Measurements from ENCODE around the gene U2AF1L4.

The U2AF1L4 gene

GRCh38 chr19:35755550-35756376 lies 10.5 kb upstream of the U2AF1L4 start:
- Histone ChIP-seq H3K79me2 (ENCODE audit: insufficient read depth, low read length) (peaks cover 13% of the 10 kb centered on the region; the same call in 1 of the 2 replicates), H3K4me2 (ENCODE audit: low read depth, low read length, poor library complexity, severe bottlenecking) (no peak overlapping the region), H3K9ac (ENCODE audit: low read depth, low read length, poor library complexity, severe bottlenecking) (no peak overlapping the region), H3K9me2 (replicated peaks; ENCODE audit: low read depth, low read length) (no peaks in the 10 kb centered on the region), H3K36me3 (ENCODE audit: insufficient read depth, low read length) (no peaks in the 10 kb centered on the region; the same call in 1 of the 2 replicates), H2AFZ (ENCODE audit: low read length) (no peak overlapping the region), H3K27me3 (ENCODE audit: insufficient read depth, low read length, poor library complexity, severe bottlenecking) (no peaks in the 10 kb centered on the region), H3K9me3 (ENCODE audit: insufficient read depth, low read depth, low read length) (no peaks in the 10 kb centered on the region), H3F3A (ENCODE audit: low read depth) (no peaks in the 10 kb centered on the region), H3K4me3 (ENCODE audit: low read length, poor library complexity, severe bottlenecking) (no peak overlapping the region), H4K20me1 (ENCODE audit: insufficient read depth, low read length, poor library complexity, severe bottlenecking) (no peaks in the 10 kb centered on the region), H3K4me1 (ENCODE audit: insufficient read depth, low read length, poor library complexity, severe bottlenecking) (peaks cover 13% of the 10 kb centered on the region)
- TF ChIP-seq EZH2phosphoT487 (IDR thresholded peaks at IDR 0.05; ENCODE audit: borderline replicate concordance) (no peak), CTCF (conservative IDR thresholded peaks at IDR 0.05; ENCODE audit: low read length) (no peak)

- no peak overlapping the region for H2AFZ ChIP-seq (ENCODE audit: low read length)
These were observed 9.9 kb upstream of the U2AF1L4 start for GRCh38 chr19:35755131-35755549.

GRCh38 chr19:35754370-35755130 lies 9.3 kb upstream of the U2AF1L4 start:
- Histone ChIP-seq H3K4me3 (ENCODE audit: low read length, poor library complexity, severe bottlenecking) (no peak overlapping the region), H3K4me2 (ENCODE audit: low read depth, low read length, poor library complexity, severe bottlenecking) (no peak overlapping the region)
- TF ChIP-seq EZH2phosphoT487 (IDR thresholded peaks at IDR 0.05; ENCODE audit: borderline replicate concordance) (no peak), CTCF (conservative IDR thresholded peaks at IDR 0.05; ENCODE audit: low read length) (no peak)

More at GRCh38 chr19:35755131-35755549, 9.9 kb upstream of the U2AF1L4 start:
- Histone ChIP-seq H3K4me1 (ENCODE audit: insufficient read depth, low read length, poor library complexity, severe bottlenecking) (peaks cover 15% of the 10 kb centered on the region), H3K4me3 (ENCODE audit: low read length, poor library complexity, severe bottlenecking) (no peak overlapping the region), H3K9me3 (ENCODE audit: insufficient read depth, low read depth, low read length) (no peaks in the 10 kb centered on the region), H3K4me2 (ENCODE audit: low read depth, low read length, poor library complexity, severe bottlenecking) (no peak overlapping the region), H3F3A (ENCODE audit: low read depth) (no peaks in the 10 kb centered on the region), H3K9ac (ENCODE audit: low read depth, low read length, poor library complexity, severe bottlenecking) (no peak overlapping the region), H3K9me2 (replicated peaks; ENCODE audit: low read depth, low read length) (no peaks in the 10 kb centered on the region), H4K20me1 (ENCODE audit: insufficient read depth, low read length, poor library complexity, severe bottlenecking) (no peaks in the 10 kb centered on the region), H3K27me3 (ENCODE audit: insufficient read depth, low read length, poor library complexity, severe bottlenecking) (no peaks in the 10 kb centered on the region), H3K79me2 (ENCODE audit: insufficient read depth, low read length) (peaks cover 14% of the 10 kb centered on the region; the same call in 1 of the 2 replicates), H3K36me3 (ENCODE audit: insufficient read depth, low read length) (no peaks in the 10 kb centered on the region; the same call in 1 of the 2 replicates)
- TF ChIP-seq CTCF (conservative IDR thresholded peaks at IDR 0.05; ENCODE audit: low read length) (no peak), EZH2phosphoT487 (IDR thresholded peaks at IDR 0.05; ENCODE audit: borderline replicate concordance) (no peak)

More at GRCh38 chr19:35754370-35755130, 9.3 kb upstream of the U2AF1L4 start:
- no peak overlapping the region for H3K9ac ChIP-seq (ENCODE audit: low read depth, low read length, poor library complexity, severe bottlenecking)
- no peaks in the 10 kb centered on the region; the same call in 1 of the 2 replicates for H3K36me3 ChIP-seq (ENCODE audit: insufficient read depth, low read length)
- H2AFZ ChIP-seq (ENCODE audit: low read length): no peak overlapping the region
- H3F3A ChIP-seq (ENCODE audit: low read depth): no peaks in the 10 kb centered on the region
- no peaks in the 10 kb centered on the region for H4K20me1 ChIP-seq (ENCODE audit: insufficient read depth, low read length, poor library complexity, severe bottlenecking)
- no peaks in the 10 kb centered on the region for H3K27me3 ChIP-seq (ENCODE audit: insufficient read depth, low read length, poor library complexity, severe bottlenecking)
- H3K9me2 ChIP-seq (replicated peaks; ENCODE audit: low read depth, low read length): no peaks in the 10 kb centered on the region
- H3K79me2 ChIP-seq (ENCODE audit: insufficient read depth, low read length): peaks cover 15% of the 10 kb centered on the region; the same call in 1 of the 2 replicates
- H3K4me1 ChIP-seq (ENCODE audit: insufficient read depth, low read length, poor library complexity, severe bottlenecking): peaks cover 18% of the 10 kb centered on the region
- no peaks in the 10 kb centered on the region for H3K9me3 ChIP-seq (ENCODE audit: insufficient read depth, low read depth, low read length)

Measured in Loucy (cell line).